Measurements from ENCODE around the gene FAM83G. TPM values are rescaled to one million over a fixed set of nuclear protein-coding genes. Genes with fewer than 3 reads are reported as not detected.

Gene FAM83G
- total RNA-seq, 1 experiment from 2014 or later: 24.3 TPM

DNA sequence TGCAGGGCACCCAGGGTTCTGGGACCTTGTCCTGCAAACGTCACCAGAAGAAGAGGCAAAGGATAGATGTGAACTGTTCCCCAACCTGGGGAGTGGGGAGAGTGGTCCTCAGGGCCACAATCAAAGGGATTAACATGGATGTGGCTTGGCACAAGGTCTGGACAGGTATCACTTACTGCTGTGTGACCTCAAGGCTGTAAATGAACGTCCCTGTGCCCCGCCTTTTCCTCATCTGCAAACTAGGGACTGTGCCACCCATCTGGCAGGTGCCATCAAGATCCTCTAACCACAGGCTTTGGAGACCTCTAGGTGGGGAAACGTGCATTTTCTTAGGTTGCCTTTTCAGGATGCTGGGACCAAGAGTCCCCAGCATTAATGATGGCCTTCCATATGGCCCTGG lies 27.5 kb downstream of the FAM83G start:
- no peak overlapping the region for H3K4me3 Mint-ChIP-seq (ENCODE audit: unreplicated experiment)
- no peak overlapping the region for H3K4me3 ChIP-seq (ENCODE audit: low read depth, low read length)
- CTCF ChIA-PET: no interaction called here
- peaks cover 6% of the 10 kb centered on the region; the same call in 1 of the 2 replicates for H3K4me1 ChIP-seq
- no peak overlapping the region for H3K27ac Mint-ChIP-seq (ENCODE audit: unreplicated experiment)
- intact Hi-C loops (cut with micrococcal nuclease; ENCODE audit: unreplicated experiment): no loop called here
- no peaks in the 10 kb centered on the region for H3K9me3 Mint-ChIP-seq (ENCODE audit: unreplicated experiment)
- H3K4me1 Mint-ChIP-seq (ENCODE audit: low read depth, unreplicated experiment): no peaks in the 10 kb centered on the region
- peaks cover 55% of the 10 kb centered on the region for H3K36me3 Mint-ChIP-seq (ENCODE audit: insufficient read depth, unreplicated experiment)
- BruUV-seq (replicated peaks): no TSS peak
- no peaks in the 10 kb centered on the region for H3K27me3 Mint-ChIP-seq (ENCODE audit: insufficient read depth, unreplicated experiment)
- peaks cover 2% of the 10 kb centered on the region for H3K36me3 ChIP-seq (ENCODE audit: control insufficient read depth, insufficient read depth, low read length)
- no peaks in the 10 kb centered on the region for H3K9me3 ChIP-seq
- H3K27me3 ChIP-seq (replicated peaks; ENCODE audit: control insufficient read depth, insufficient read depth, low read length): no peaks in the 10 kb centered on the region
- DNase-seq: no peak
- TF ChIP-seq, protein P1, sequence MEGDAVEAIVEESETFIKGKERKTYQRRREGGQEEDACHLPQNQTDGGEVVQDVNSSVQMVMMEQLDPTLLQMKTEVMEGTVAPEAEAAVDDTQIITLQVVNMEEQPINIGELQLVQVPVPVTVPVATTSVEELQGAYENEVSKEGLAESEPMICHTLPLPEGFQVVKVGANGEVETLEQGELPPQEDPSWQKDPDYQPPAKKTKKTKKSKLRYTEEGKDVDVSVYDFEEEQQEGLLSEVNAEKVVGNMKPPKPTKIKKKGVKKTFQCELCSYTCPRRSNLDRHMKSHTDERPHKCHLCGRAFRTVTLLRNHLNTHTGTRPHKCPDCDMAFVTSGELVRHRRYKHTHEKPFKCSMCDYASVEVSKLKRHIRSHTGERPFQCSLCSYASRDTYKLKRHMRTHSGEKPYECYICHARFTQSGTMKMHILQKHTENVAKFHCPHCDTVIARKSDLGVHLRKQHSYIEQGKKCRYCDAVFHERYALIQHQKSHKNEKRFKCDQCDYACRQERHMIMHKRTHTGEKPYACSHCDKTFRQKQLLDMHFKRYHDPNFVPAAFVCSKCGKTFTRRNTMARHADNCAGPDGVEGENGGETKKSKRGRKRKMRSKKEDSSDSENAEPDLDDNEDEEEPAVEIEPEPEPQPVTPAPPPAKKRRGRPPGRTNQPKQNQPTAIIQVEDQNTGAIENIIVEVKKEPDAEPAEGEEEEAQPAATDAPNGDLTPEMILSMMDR (IDR thresholded peaks at IDR 0.05; ENCODE audit: insufficient read depth in 1 of 2, low read depth in 1 of 2, low read length in 1 of 2, severe bottlenecking in 1 of 2, unreplicated experiment in 1 of 2): no peak
- POLR2A ChIA-PET: no interaction called here

DNA sequence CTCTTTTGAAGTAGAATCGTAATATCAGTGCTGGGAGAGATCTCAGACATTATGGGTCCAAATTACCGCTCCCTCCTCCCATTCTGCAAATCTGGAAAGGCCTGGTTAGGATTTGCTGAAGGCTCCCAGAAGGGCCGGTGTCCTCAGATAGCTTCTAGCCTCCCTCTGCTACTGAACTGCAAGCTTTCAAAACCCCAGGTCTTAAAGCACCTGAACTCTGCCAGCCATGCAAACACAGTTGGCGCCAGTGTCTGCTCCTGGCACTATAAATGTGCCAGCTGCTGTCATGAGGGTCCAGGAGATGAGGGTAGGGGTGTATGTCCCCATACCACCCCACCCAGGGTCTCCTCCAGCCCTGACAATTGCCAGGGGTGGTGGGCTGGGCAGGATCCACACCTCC lies 28.4 kb downstream of the FAM83G start:
- intact Hi-C loops (cut with micrococcal nuclease; ENCODE audit: unreplicated experiment): no loop called here
- Histone ChIP-seq H3K36me3 (ENCODE audit: control insufficient read depth, insufficient read depth, low read length) (peaks cover 2% of the 10 kb centered on the region), H3K4me1 (peaks cover 4% of the 10 kb centered on the region; the same call in 1 of the 2 replicates), H3K9me3 (no peaks in the 10 kb centered on the region), H3K27me3 (replicated peaks; ENCODE audit: control insufficient read depth, insufficient read depth, low read length) (no peaks in the 10 kb centered on the region), H3K4me3 (ENCODE audit: low read depth, low read length) (no peak overlapping the region)
- Mint-ChIP-seq H3K4me1 (ENCODE audit: low read depth, unreplicated experiment) (no peaks in the 10 kb centered on the region), H3K9me3 (ENCODE audit: unreplicated experiment) (no peaks in the 10 kb centered on the region), H3K27ac (ENCODE audit: unreplicated experiment) (no peak overlapping the region), H3K27me3 (ENCODE audit: insufficient read depth, unreplicated experiment) (no peaks in the 10 kb centered on the region), H3K4me3 (ENCODE audit: unreplicated experiment) (no peak overlapping the region), H3K36me3 (ENCODE audit: insufficient read depth, unreplicated experiment) (peaks cover 53% of the 10 kb centered on the region)
- TF ChIP-seq, protein P1 (IDR thresholded peaks at IDR 0.05; ENCODE audit: insufficient read depth in 1 of 2, low read depth in 1 of 2, low read length in 1 of 2, severe bottlenecking in 1 of 2, unreplicated experiment in 1 of 2): no peak
- POLR2A ChIA-PET: no interaction called here
- BruUV-seq (replicated peaks): no TSS peak
- DNase-seq: no peak
- CTCF ChIA-PET: no interaction called here

DNA sequence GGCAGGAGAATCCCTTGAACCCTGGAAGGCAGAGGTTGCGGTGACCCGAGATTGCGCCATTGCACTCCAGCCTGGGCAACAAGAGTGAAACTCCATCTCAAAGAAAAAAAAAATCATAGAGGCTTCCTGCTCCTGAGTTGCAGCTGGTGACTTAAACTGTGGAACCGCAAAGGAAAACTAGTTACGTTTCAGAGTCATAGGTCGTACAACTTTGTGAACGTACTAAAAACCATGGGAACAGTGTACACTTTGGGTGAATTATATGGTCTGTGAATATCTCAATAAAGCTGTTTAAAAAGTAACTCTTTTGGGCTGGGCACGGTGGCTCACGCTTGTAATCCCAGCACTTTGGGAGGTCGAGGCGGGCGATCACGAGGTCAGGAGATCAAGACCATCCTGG lies 29.0 kb downstream of the FAM83G start:
- Mint-ChIP-seq H3K36me3 (ENCODE audit: insufficient read depth, unreplicated experiment) (peaks cover 53% of the 10 kb centered on the region), H3K4me3 (ENCODE audit: unreplicated experiment) (no peak overlapping the region), H3K4me1 (ENCODE audit: low read depth, unreplicated experiment) (no peaks in the 10 kb centered on the region), H3K9me3 (ENCODE audit: unreplicated experiment) (no peaks in the 10 kb centered on the region), H3K27ac (ENCODE audit: unreplicated experiment) (no peak overlapping the region), H3K27me3 (ENCODE audit: insufficient read depth, unreplicated experiment) (no peaks in the 10 kb centered on the region)
- H3K9me3 ChIP-seq: no peaks in the 10 kb centered on the region
- CTCF ChIA-PET: interaction anchor here (0.8 kb wide), 1 partner anchor 15 kb away, joined by 3 read pairs; no protein-coding TSS in a partner anchor
- H3K36me3 ChIP-seq (ENCODE audit: control insufficient read depth, insufficient read depth, low read length): peaks cover 2% of the 10 kb centered on the region
- POLR2A ChIA-PET: no interaction called here
- TF ChIP-seq, protein P1 (IDR thresholded peaks at IDR 0.05; ENCODE audit: insufficient read depth in 1 of 2, low read depth in 1 of 2, low read length in 1 of 2, severe bottlenecking in 1 of 2, unreplicated experiment in 1 of 2): no peak
- no peaks in the 10 kb centered on the region for H3K27me3 ChIP-seq (replicated peaks; ENCODE audit: control insufficient read depth, insufficient read depth, low read length)
- no peak overlapping the region for H3K4me3 ChIP-seq (ENCODE audit: low read depth, low read length)
- intact Hi-C loops (cut with micrococcal nuclease; ENCODE audit: unreplicated experiment): no loop called here
- no TSS peak for BruUV-seq (replicated peaks)
- DNase-seq: no peak
- H3K4me1 ChIP-seq: no peaks in the 10 kb centered on the region

Measured in Caco-2 (cell line).